Measurements from ENCODE around the gene MCMBP.

Gene MCMBP

GRCh38 chr10:119852277-119852676, 20.4 kb downstream of the MCMBP start:
- Histone ChIP-seq H3K9ac (ENCODE audit: low read length) (no peak overlapping the region), H3K9me3 (replicated peaks; ENCODE audit: insufficient read depth, low read length) (no peaks in the 10 kb centered on the region), H3F3A (ENCODE audit: insufficient read depth, low read length) (no peaks in the 10 kb centered on the region), H3K79me2 (ENCODE audit: low read length) (peaks cover 22% of the 10 kb centered on the region), H3K4me1 (ENCODE audit: low read length) (no peaks in the 10 kb centered on the region), H3K4me3 (ENCODE audit: low read length) (no peak overlapping the region), H4K20me1 (ENCODE audit: insufficient read depth, low read length) (no peaks in the 10 kb centered on the region), H3K4me2 (ENCODE audit: low read depth, low read length) (no peak overlapping the region), H3K9me2 (replicated peaks; ENCODE audit: insufficient read depth, low read length) (no peaks in the 10 kb centered on the region), H3K27ac (ENCODE audit: low read length) (no peak overlapping the region), H3K36me3 (replicated peaks; ENCODE audit: insufficient read depth, low read length) (peaks cover 21% of the 10 kb centered on the region), H2AFZ (ENCODE audit: low read length) (no peak overlapping the region), H3K27me3 (replicated peaks; ENCODE audit: insufficient read depth, low read length) (no peaks in the 10 kb centered on the region)
- no peak for DNase-seq
- TF ChIP-seq EZH2phosphoT487 (IDR thresholded peaks at IDR 0.05; ENCODE audit: low read length) (no peak), CTCF (IDR thresholded peaks at IDR 0.05; ENCODE audit: low read length) (no peak), EZH2 (optimal IDR thresholded peaks at IDR 0.05; ENCODE audit: low read depth, low read length) (no peak)

DNA sequence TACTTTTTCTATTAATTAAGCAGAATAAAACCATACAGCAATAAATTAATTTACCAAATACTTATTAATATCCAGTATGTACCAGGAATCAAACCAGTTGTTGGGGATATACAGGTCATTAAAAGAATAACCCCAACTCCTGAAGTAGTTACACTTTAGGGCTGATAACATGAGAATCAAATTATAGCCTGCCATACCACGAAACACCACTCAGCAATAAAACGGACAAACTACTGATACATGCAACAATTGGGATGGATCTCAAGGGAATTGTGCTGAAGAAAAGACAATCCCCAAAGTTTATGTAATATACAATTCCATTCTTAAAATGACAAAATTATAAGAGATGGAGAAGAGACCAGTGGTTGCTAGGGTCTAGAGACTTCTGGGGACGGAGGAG, 22.7 kb downstream of the MCMBP start:
- Histone ChIP-seq H3K4me1 (ENCODE audit: low read length) (no peaks in the 10 kb centered on the region), H3K79me2 (ENCODE audit: low read length) (peaks cover 17% of the 10 kb centered on the region), H3K4me3 (ENCODE audit: low read length) (no peak overlapping the region), H3K27ac (ENCODE audit: low read length) (no peak overlapping the region), H3K4me2 (ENCODE audit: low read depth, low read length) (no peak overlapping the region), H3K27me3 (replicated peaks; ENCODE audit: insufficient read depth, low read length) (no peaks in the 10 kb centered on the region), H2AFZ (ENCODE audit: low read length) (no peak overlapping the region), H3K36me3 (replicated peaks; ENCODE audit: insufficient read depth, low read length) (peaks cover 22% of the 10 kb centered on the region), H3K9me3 (replicated peaks; ENCODE audit: insufficient read depth, low read length) (no peaks in the 10 kb centered on the region), H3F3A (ENCODE audit: insufficient read depth, low read length) (no peaks in the 10 kb centered on the region), H3K9me2 (replicated peaks; ENCODE audit: insufficient read depth, low read length) (no peaks in the 10 kb centered on the region), H4K20me1 (ENCODE audit: insufficient read depth, low read length) (no peaks in the 10 kb centered on the region), H3K9ac (ENCODE audit: low read length) (no peak overlapping the region)
- TF ChIP-seq CTCF (IDR thresholded peaks at IDR 0.05; ENCODE audit: low read length): no peak
- no peak for TF ChIP-seq EZH2phosphoT487 (IDR thresholded peaks at IDR 0.05; ENCODE audit: low read length)
- DNase-seq: no peak

- Histone ChIP-seq H3K9ac (ENCODE audit: low read length) (no peak overlapping the region), H3K4me3 (ENCODE audit: low read length) (no peak overlapping the region), H3K4me2 (ENCODE audit: low read depth, low read length) (no peak overlapping the region), H3K4me1 (ENCODE audit: low read length) (no peaks in the 10 kb centered on the region), H3K27me3 (replicated peaks; ENCODE audit: insufficient read depth, low read length) (no peaks in the 10 kb centered on the region), H3K9me2 (replicated peaks; ENCODE audit: insufficient read depth, low read length) (no peaks in the 10 kb centered on the region), H2AFZ (ENCODE audit: low read length) (no peak overlapping the region), H4K20me1 (ENCODE audit: insufficient read depth, low read length) (no peaks in the 10 kb centered on the region), H3F3A (ENCODE audit: insufficient read depth, low read length) (no peaks in the 10 kb centered on the region), H3K27ac (ENCODE audit: low read length) (no peak overlapping the region), H3K79me2 (ENCODE audit: low read length) (peaks cover 17% of the 10 kb centered on the region), H3K36me3 (replicated peaks; ENCODE audit: insufficient read depth, low read length) (peaks cover 24% of the 10 kb centered on the region), H3K9me3 (replicated peaks; ENCODE audit: insufficient read depth, low read length) (no peaks in the 10 kb centered on the region)
- no peak for DNase-seq
- TF ChIP-seq EZH2 (optimal IDR thresholded peaks at IDR 0.05; ENCODE audit: low read depth, low read length) (no peak), CTCF (IDR thresholded peaks at IDR 0.05; ENCODE audit: low read length) (no peak), EZH2phosphoT487 (IDR thresholded peaks at IDR 0.05; ENCODE audit: low read length) (no peak)
These were observed 23.4 kb downstream of the MCMBP start for GRCh38 chr10:119849031-119849789.

Data from MM.1S (cell line).